Tibial nerve (tissue), 4 donors: ENCODE data around the gene SLC2A2. TPM values are rescaled to one million over a fixed set of nuclear protein-coding genes. Genes with fewer than 3 reads are reported as not detected.

Experiments used
- DNase-seq, 2 donors: peaks; one replicate each; pipeline ENCODE4 v3.0.0-alpha.2; 2019; ENCODE audit warnings: low spot score in 2 of 2
- H3K27ac ChIP-seq, 4 donors: fragments of 200-600 bp; sonication (generic) in 3 of 4; one replicate each; pipeline ENCODE4 v1.5.1; 2017 to 2019; ENCODE audit warnings: mild to moderate bottlenecking in 1 of 4
- H3K27me3 ChIP-seq, 2 donors: fragments of 200-600 bp; sonication (generic) in 1 of 2; one replicate each; pipeline versions ENCODE4 v1.5.1 to v1.6.0; 2017 to 2019
- H3K36me3 ChIP-seq, 3 donors: fragments of 200-600 bp; sonication (generic); one replicate each; pipeline ENCODE4 v1.5.1; 2018 to 2019
- H3K4me1 ChIP-seq, 4 donors: fragments of 200-600 bp; sonication (generic) in 3 of 4; one replicate each; pipeline ENCODE4 v1.5.1; 2017 to 2019
- H3K4me3 ChIP-seq, 4 donors: fragments of 200-600 bp; sonication (generic) in 3 of 4; one replicate each; pipeline ENCODE4 v1.5.1; 2017 to 2019; ENCODE audit warnings: mild to moderate bottlenecking in 1 of 4, moderate library complexity in 1 of 4
- H3K9me3 ChIP-seq, 4 donors: fragments of 200-600 bp; sonication (generic) in 3 of 4; one replicate each; pipeline ENCODE4 v1.5.1; 2017 to 2019
- CTCF ChIP-seq, 5 experiments: fragments of 200-600 bp in 3 of 5; fragments of 450-650 bp in 2 of 5; sonication (generic) in 3 of 5; IDR thresholded peaks; one replicate each; pipeline ENCODE4 v1.5.1; 2016 to 2019; ENCODE audit warnings: antibody characterized with exemption in 5 of 5, mild to moderate bottlenecking in 3 of 5, moderate library complexity in 2 of 5
- EP300 ChIP-seq, 2 donors: sonication (generic); formaldehyde crosslinking; IDR thresholded peaks; one replicate each; pipeline ENCODE4 v1.6.1; 2017; ENCODE audit warnings: antibody characterized with exemption in 2 of 2, mild to moderate bottlenecking in 1 of 2
- POLR2A ChIP-seq, 2 donors: fragments of 450-650 bp; IDR thresholded peaks; one replicate each; pipeline ENCODE4 v1.6.1; 2017; ENCODE audit warnings: antibody characterized with exemption in 2 of 2, mild to moderate bottlenecking in 2 of 2, moderate library complexity in 2 of 2
- WGBS, 2 donors: methylation state at CpG; one replicate each; pipeline ENCODE4 v1.1.5; 2018; 5-methylcytosine and 5-hydroxymethylcytosine counted together
- total RNA-seq, 4 donors: library from RNA; depleted of rRNA; stranded (reverse); fragments of >200 nt; gene quantifications; one replicate each; pipeline ENCODE4 v1.1.0, GENCODE V29; 2016

SLC2A2 gene
- total RNA-seq, 4 donors from 2014 or later, result not detected

GRCh38 chr3:170966495-170966894 lies 60.0 kb downstream of the SLC2A2 start:
- Histone ChIP-seq H3K4me3 (no peak overlapping the region), H3K27ac (no peak overlapping the region), H3K4me1 (no peaks in the 10 kb centered on the region), H3K36me3 (no peaks in the 10 kb centered on the region), H3K27me3 (no peaks in the 10 kb centered on the region), H3K9me3 (peaks cover 0 to 4% (median 0%) of the 10 kb centered on the region in 4 donors)
- 67 to 79% methylated on average over 1 of the region's 1 CpG for WGBS, 2 donors
- DNase-seq, result no peak
- TF ChIP-seq POLR2A (IDR thresholded peaks at IDR 0.05) (no peak), CTCF (IDR thresholded peaks at IDR 0.05) (no peak), EP300 (IDR thresholded peaks at IDR 0.05) (no peak)

- DNase-seq, result no peak
- Histone ChIP-seq H3K27ac (no peak overlapping the region), H3K4me1 (no peaks in the 10 kb centered on the region), H3K4me3 (no peak overlapping the region), H3K36me3 (no peaks in the 10 kb centered on the region), H3K9me3 (no peaks in the 10 kb centered on the region), H3K27me3 (no peaks in the 10 kb centered on the region)
- TF ChIP-seq EP300 (IDR thresholded peaks at IDR 0.05) (no peak), POLR2A (IDR thresholded peaks at IDR 0.05) (no peak), CTCF (IDR thresholded peaks at IDR 0.05) (no peak)
Measured at GRCh38 chr3:170962411-170962810, 64.1 kb downstream of the SLC2A2 start.

- peak; percentile 40 to 78 (median 66) for TF ChIP-seq CTCF (IDR thresholded peaks at IDR 0.05)
- TF ChIP-seq POLR2A (IDR thresholded peaks at IDR 0.05), result no peak
- no peak for TF ChIP-seq EP300 (IDR thresholded peaks at IDR 0.05)
- Histone ChIP-seq H3K4me3 (no peak overlapping the region), H3K27ac (no peak overlapping the region), H3K36me3 (no peaks in the 10 kb centered on the region), H3K27me3 (no peaks in the 10 kb centered on the region), H3K4me1 (no peaks in the 10 kb centered on the region), H3K9me3 (no peaks in the 10 kb centered on the region)
- DNase-seq, result peak in 1 of 2 donors; percentile 42
- 21 to 26% methylated on average over 4 of the region's 4 CpGs for WGBS, 2 donors
Measured at GRCh38 chr3:170961616-170962400, 64.7 kb downstream of the SLC2A2 start.

GRCh38 chr3:170959457-170959856 lies 67.1 kb downstream of the SLC2A2 start:
- no peak for TF ChIP-seq EP300 (IDR thresholded peaks at IDR 0.05)
- TF ChIP-seq CTCF (IDR thresholded peaks at IDR 0.05), result no peak
- TF ChIP-seq POLR2A (IDR thresholded peaks at IDR 0.05), result no peak

GRCh38 chr3:170956647-170957046 lies 69.9 kb downstream of the SLC2A2 start:
- Histone ChIP-seq H3K9me3 (no peaks in the 10 kb centered on the region), H3K36me3 (no peaks in the 10 kb centered on the region), H3K27ac (no peak overlapping the region), H3K4me3 (no peak overlapping the region), H3K4me1 (no peaks in the 10 kb centered on the region), H3K27me3 (no peaks in the 10 kb centered on the region)
- DNase-seq, result no peak
- TF ChIP-seq POLR2A (IDR thresholded peaks at IDR 0.05), result no peak
- no peak for TF ChIP-seq CTCF (IDR thresholded peaks at IDR 0.05)
- TF ChIP-seq EP300 (IDR thresholded peaks at IDR 0.05), result no peak

More at GRCh38 chr3:170959457-170959856, 67.1 kb downstream of the SLC2A2 start:
- H3K4me3 ChIP-seq, result no peak overlapping the region
- H3K36me3 ChIP-seq, result no peaks in the 10 kb centered on the region
- no peak for DNase-seq
- no peak overlapping the region for H3K27ac ChIP-seq
- no peaks in the 10 kb centered on the region for H3K27me3 ChIP-seq
- 72 to 96% methylated on average over 1 of the region's 1 CpG for WGBS, 2 donors
- no peaks in the 10 kb centered on the region for H3K9me3 ChIP-seq
- no peaks in the 10 kb centered on the region for H3K4me1 ChIP-seq
